ENCODE data around the gene THADA.
"Not testable (repeated sequence)": the region's sequence is repeated elsewhere in the genome, so short reads cannot be mapped to it uniquely, and the experiment has no call there.

THADA gene

DNA sequence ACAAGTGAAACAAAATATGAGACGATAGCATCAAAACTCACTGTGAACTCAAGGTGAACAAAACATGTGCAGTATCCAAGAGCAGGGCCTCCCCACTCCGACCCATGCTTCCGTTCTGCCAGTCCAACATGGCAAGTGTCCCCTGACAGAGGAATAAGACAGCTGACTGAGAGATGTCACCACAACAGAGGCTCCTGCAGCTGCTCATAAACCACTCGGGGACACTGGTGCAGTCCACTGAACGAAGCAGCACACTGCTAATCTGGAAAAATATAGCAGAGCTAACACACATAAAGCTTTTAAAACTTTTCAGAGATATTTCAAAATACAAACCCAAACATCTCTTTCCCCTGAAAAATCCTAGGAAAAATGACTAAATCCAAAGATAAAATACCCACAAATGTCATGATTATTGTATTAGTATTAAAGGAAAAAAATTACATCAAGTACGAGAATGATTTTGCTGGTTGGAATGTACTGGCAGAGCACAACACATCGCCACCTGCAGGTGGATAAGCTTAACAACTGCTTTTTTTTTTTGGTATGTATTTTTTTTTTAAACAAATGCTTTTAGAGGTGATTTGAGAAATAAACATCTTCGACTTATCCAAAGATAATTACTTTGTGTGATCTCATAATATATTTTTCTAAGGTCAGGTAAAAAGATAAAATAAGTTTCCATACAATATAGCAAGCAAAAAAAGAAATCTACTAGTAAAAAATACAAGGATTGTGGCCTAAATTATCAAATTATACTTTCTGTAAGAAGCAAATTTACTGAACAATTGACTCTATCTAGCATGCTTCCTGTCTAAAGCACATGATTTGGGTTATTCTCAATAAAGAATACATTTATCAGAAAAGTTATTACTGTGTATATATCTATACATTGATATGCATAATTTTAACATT lies 18.6 kb downstream of the THADA start:
- DNase-seq = peak; percentile 44
- H3K4me1 Mint-ChIP-seq = peaks cover 12% of the 10 kb centered on the region
- CTCF ChIA-PET = interaction anchor here (0.8 to 4.2 kb wide), 22 partner anchors 9 to 629 kb away, joined by 3 to 19 read pairs (median 4); no protein-coding TSS in a partner anchor
- no peaks in the 10 kb centered on the region for H3K27me3 Mint-ChIP-seq
- no peak overlapping the region for H3K27ac Mint-ChIP-seq
- no peak overlapping the region for H3K4me3 Mint-ChIP-seq
- peaks cover 54% of the 10 kb centered on the region for H3K36me3 Mint-ChIP-seq
- no peaks in the 10 kb centered on the region for H3K9me3 Mint-ChIP-seq

- peaks cover 25% of the 10 kb centered on the region for H3K4me1 Mint-ChIP-seq
- no peaks in the 10 kb centered on the region for H3K27me3 Mint-ChIP-seq
- H3K4me3 Mint-ChIP-seq = no peak overlapping the region
- DNase-seq = no peak
- H3K27ac Mint-ChIP-seq = no peak overlapping the region
- CTCF ChIA-PET = no interaction called here
- no peaks in the 10 kb centered on the region for H3K9me3 Mint-ChIP-seq
- H3K36me3 Mint-ChIP-seq = peaks cover 51% of the 10 kb centered on the region
These were observed 23.6 kb downstream of the THADA start for GRCh38 chr2:43572244-43572643.

DNA sequence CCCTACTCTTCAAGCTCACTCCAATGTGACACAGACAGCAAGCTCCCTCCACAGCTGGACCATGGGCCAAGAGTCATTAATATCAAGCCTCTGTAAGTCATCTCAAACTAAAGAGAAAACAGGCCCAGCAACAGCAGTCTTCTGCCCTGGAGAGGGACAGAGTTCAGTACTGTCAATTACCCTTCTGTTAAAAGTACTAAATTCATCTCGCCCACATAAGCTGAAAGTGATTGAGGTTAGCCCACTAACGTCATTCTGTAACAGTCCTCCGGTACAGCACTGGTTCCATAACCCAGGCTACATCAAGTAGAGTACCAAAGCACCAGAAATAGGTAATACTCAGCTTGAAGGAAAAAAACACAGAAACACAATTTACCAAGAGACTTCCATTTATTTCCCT lies 25.9 kb downstream of the THADA start:
- CTCF ChIA-PET = interaction anchor here (0.8 to 1.5 kb wide), 4 partner anchors 9 to 26 kb away, joined by 3 to 5 read pairs (median 4); partner anchors contain the start of gene THADA
- no peaks in the 10 kb centered on the region for H3K9me3 Mint-ChIP-seq
- H3K27me3 Mint-ChIP-seq = no peaks in the 10 kb centered on the region
- peaks cover 37% of the 10 kb centered on the region for H3K4me1 Mint-ChIP-seq
- peaks cover 52% of the 10 kb centered on the region for H3K36me3 Mint-ChIP-seq
- peak overlapping the region; percentile 51 for H3K27ac Mint-ChIP-seq
- no peak overlapping the region for H3K4me3 Mint-ChIP-seq
- DNase-seq = no peak

DNA sequence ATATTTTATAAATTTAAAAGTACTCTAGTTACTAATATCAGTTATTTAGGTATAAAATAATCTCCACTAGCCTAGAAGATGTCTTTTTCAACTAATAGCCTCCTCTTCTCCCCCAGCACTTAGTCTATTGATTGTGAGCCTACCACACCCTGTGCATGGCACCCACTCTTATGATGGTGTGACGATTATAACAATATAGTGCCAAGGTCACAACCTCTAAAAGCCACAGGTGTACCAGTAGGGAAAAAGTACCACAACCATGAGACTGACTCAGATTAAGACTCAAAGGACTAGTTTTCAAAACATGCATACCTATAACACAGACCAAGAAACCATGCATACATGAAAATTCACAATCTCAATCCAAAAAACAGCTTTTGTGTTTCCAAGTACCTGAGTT lies 27.6 kb downstream of the THADA start:
- Mint-ChIP-seq H3K4me3 (no peak overlapping the region), H3K36me3 (peaks cover 52% of the 10 kb centered on the region), H3K4me1 (peaks cover 52% of the 10 kb centered on the region), H3K9me3 (no peaks in the 10 kb centered on the region), H3K27me3 (no peaks in the 10 kb centered on the region), H3K27ac (no peak overlapping the region)
- no peak for DNase-seq
- CTCF ChIA-PET = interaction anchor here (0.9 to 1.9 kb wide), 2 partner anchors 8 to 9 kb away, joined by 3 to 6 read pairs; no protein-coding TSS in a partner anchor

- no peaks in the 10 kb centered on the region for H3K27me3 Mint-ChIP-seq
- CTCF ChIA-PET = interaction anchor here (0.7 kb wide), 1 partner anchor 44 kb away, joined by 3 read pairs; no protein-coding TSS in a partner anchor
- no peak for DNase-seq
- H3K36me3 Mint-ChIP-seq = peaks cover 52% of the 10 kb centered on the region
- H3K4me3 Mint-ChIP-seq = no peak overlapping the region
- no peaks in the 10 kb centered on the region for H3K9me3 Mint-ChIP-seq
- H3K4me1 Mint-ChIP-seq = peaks cover 68% of the 10 kb centered on the region
- no peak overlapping the region for H3K27ac Mint-ChIP-seq
These were observed 29.4 kb downstream of the THADA start for GRCh38 chr2:43566461-43566729.

- CTCF ChIA-PET = interaction anchor here (1.0 kb wide), 1 partner anchor 14 kb away, joined by 10 read pairs; no protein-coding TSS in a partner anchor
- Mint-ChIP-seq H3K9me3 (no peaks in the 10 kb centered on the region), H3K4me1 (peaks cover 75% of the 10 kb centered on the region), H3K36me3 (peaks cover 53% of the 10 kb centered on the region), H3K27ac (no peak overlapping the region), H3K27me3 (no peaks in the 10 kb centered on the region), H3K4me3 (no peak overlapping the region)
- DNase-seq = no peak
These were observed 32.2 kb downstream of the THADA start for GRCh38 chr2:43563679-43564078.

- DNase-seq = no peak
- H3K9me3 Mint-ChIP-seq = no peaks in the 10 kb centered on the region
- peaks cover 52% of the 10 kb centered on the region for H3K36me3 Mint-ChIP-seq
- peaks cover 53% of the 10 kb centered on the region for H3K4me1 Mint-ChIP-seq
- peak overlapping the region; percentile 88 for H3K27ac Mint-ChIP-seq
- H3K4me3 Mint-ChIP-seq = no peak overlapping the region
- CTCF ChIA-PET = interaction anchor here (1.0 to 2.5 kb wide), 4 partner anchors 9 to 335 kb away, joined by 3 to 19 read pairs (median 6); no protein-coding TSS in a partner anchor
- no peaks in the 10 kb centered on the region for H3K27me3 Mint-ChIP-seq
These were observed 35.6 kb downstream of the THADA start for GRCh38 chr2:43560231-43560547.

GRCh38 chr2:43559391-43560230 lies 36.2 kb downstream of the THADA start:
- CTCF ChIA-PET = interaction anchor here (1.0 to 2.5 kb wide), 4 partner anchors 10 to 335 kb away, joined by 3 to 19 read pairs (median 6); no protein-coding TSS in a partner anchor
- DNase-seq = no peak
- Mint-ChIP-seq H3K9me3 (no peaks in the 10 kb centered on the region), H3K27me3 (no peaks in the 10 kb centered on the region), H3K27ac (peak overlapping the region; percentile 88), H3K4me3 (peak overlapping the region; percentile 26), H3K36me3 (peaks cover 49% of the 10 kb centered on the region), H3K4me1 (peaks cover 49% of the 10 kb centered on the region)

GRCh38 chr2:43557196-43557595 lies 38.6 kb downstream of the THADA start:
- Mint-ChIP-seq H3K4me3 (no peak overlapping the region), H3K4me1 (peaks cover 28% of the 10 kb centered on the region), H3K36me3 (peaks cover 45% of the 10 kb centered on the region), H3K27ac (no peak overlapping the region), H3K9me3 (no peaks in the 10 kb centered on the region), H3K27me3 (no peaks in the 10 kb centered on the region)
- no peak for DNase-seq
- CTCF ChIA-PET = interaction anchor here (1.1 to 1.8 kb wide), 4 partner anchors 8 to 20 kb away, joined by 4 to 6 read pairs (median 4); no protein-coding TSS in a partner anchor

DNA sequence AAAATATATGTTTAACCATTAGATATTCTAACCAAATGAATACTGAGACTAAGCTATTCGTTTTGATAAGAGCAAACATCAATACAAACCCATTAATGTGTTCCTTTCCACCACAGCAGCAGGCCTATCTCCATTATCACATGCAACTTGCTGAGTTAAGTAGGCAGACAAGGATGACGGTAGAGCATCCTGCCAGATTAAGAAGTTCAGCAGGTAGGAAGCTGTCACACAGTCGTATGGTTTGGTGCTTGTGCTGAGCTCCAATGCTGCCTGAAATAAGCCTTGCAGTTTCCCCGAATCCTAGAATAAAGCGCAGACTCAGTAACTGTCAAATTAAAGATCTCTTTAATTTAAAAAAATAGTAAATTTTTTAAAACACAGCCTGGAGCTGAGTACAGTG lies 39.6 kb downstream of the THADA start:
- no peaks in the 10 kb centered on the region for H3K27me3 Mint-ChIP-seq
- H3K9me3 Mint-ChIP-seq = no peaks in the 10 kb centered on the region
- peaks cover 46% of the 10 kb centered on the region for H3K36me3 Mint-ChIP-seq
- CTCF ChIA-PET = interaction anchor here (1.3 to 1.8 kb wide), 3 partner anchors 9 to 15 kb away, joined by 3 to 6 read pairs (median 4); no protein-coding TSS in a partner anchor
- no peak for DNase-seq
- H3K4me1 Mint-ChIP-seq = peaks cover 20% of the 10 kb centered on the region
- H3K27ac Mint-ChIP-seq = no peak overlapping the region
- H3K4me3 Mint-ChIP-seq = no peak overlapping the region

DNA sequence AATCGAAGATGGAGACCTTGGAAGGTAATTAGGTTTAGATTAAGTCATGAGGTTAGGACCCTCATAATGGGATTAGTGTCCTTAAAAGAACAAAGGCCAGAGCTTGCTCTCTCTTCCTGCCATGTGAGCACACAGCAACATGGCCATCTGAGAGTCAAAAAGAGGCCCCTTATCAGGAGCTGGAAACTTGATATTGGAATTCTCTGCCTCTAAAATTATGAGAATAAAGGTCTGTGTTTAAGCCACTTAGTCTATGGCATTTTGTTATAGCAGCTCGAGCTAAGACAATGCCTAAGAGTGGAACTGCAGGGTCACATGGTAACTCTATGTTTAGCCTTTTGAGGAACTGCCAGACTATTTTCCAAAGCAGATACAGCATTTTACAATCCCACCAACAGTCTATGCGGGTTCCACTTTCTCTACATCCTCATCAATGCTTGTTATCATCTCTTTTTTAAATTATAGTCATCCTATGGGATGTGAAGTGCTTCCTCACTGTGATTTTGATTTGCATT lies 42.4 kb downstream of the THADA start:
- no peaks in the 10 kb centered on the region for H3K27me3 Mint-ChIP-seq
- no peak overlapping the region for H3K27ac Mint-ChIP-seq
- H3K4me1 Mint-ChIP-seq = peaks cover 8% of the 10 kb centered on the region
- H3K36me3 Mint-ChIP-seq = peaks cover 60% of the 10 kb centered on the region
- H3K9me3 Mint-ChIP-seq = no peaks in the 10 kb centered on the region
- no peak for DNase-seq
- no peak overlapping the region for H3K4me3 Mint-ChIP-seq
- CTCF ChIA-PET = interaction anchor here (0.6 kb wide), 1 partner anchor 28 kb away, joined by 4 read pairs; no protein-coding TSS in a partner anchor

- no peak for DNase-seq
- H3K4me1 Mint-ChIP-seq = peaks cover 10% of the 10 kb centered on the region
- H3K27me3 Mint-ChIP-seq = no peaks in the 10 kb centered on the region
- CTCF ChIA-PET = interaction anchor here (0.7 to 0.9 kb wide), 2 partner anchors 23 to 423 kb away, joined by 3 read pairs; no protein-coding TSS in a partner anchor
- no peak overlapping the region for H3K27ac Mint-ChIP-seq
- peaks cover 60% of the 10 kb centered on the region for H3K36me3 Mint-ChIP-seq
- no peak overlapping the region for H3K4me3 Mint-ChIP-seq
- H3K9me3 Mint-ChIP-seq = no peaks in the 10 kb centered on the region
These were observed 43.8 kb downstream of the THADA start for GRCh38 chr2:43551990-43552389.

DNA sequence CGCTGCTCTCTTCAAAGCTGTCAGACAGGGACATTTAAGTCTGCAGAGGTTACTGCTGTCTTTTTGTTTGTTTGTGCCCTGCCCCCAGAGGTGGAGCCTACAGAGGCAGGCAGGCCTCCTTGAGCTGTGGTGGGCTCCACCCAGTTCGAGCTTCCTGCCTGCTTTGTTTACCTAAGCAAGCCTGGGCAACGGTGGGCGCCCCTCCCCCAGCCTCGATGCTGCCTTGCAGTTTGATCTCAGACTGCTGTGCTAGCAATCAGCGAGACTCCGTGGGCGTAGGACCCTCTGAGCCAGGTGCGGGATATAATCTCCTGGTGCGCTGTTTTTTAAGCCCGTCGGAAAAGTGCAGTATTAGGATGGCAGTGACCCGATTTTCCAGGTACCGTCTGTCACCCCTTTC lies 47.5 kb downstream of the THADA start:
- Mint-ChIP-seq H3K36me3 (peaks cover 56% of the 10 kb centered on the region), H3K4me1 (peaks cover 10% of the 10 kb centered on the region)
- CTCF ChIA-PET = interaction anchor here (1.0 kb wide), 1 partner anchor 319 kb away, joined by 4 read pairs; no protein-coding TSS in a partner anchor
- H3K27me3 Mint-ChIP-seq, H3K4me3 Mint-ChIP-seq, H3K9me3 Mint-ChIP-seq, H3K27ac Mint-ChIP-seq: not testable (repeated sequence)
- DNase-seq = peak; percentile 59

Measured in activated naive CD4-positive, alpha-beta T cell treated with anti-CD3 and anti-CD28 coated beads, Interleukin-2, amount 10 ng/mL, durations not matched to agents 7 days and 5 days (primary cell).